Measurements from ENCODE around the gene DBH.

DNA sequence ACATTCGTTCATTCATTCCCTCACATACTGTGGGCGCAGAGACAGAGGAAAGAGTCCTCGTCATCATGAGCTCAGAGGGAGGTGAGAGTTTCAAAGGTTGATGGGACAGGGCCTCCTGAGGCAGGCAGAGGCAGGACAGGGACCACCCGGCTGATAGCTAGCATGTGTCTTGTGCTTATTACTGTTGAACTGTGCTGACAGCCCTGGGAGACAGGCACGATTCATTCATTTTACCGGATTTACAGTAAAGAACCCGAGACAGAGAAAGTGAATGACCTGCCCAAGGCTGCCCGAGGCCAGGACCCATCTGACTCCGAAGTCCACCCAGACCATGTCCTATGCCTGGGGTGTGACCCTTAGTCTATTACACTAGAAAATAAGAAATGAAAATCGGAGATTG is 22.1 kb upstream of the DBH start:
- TF ChIP-seq, protein P1, sequence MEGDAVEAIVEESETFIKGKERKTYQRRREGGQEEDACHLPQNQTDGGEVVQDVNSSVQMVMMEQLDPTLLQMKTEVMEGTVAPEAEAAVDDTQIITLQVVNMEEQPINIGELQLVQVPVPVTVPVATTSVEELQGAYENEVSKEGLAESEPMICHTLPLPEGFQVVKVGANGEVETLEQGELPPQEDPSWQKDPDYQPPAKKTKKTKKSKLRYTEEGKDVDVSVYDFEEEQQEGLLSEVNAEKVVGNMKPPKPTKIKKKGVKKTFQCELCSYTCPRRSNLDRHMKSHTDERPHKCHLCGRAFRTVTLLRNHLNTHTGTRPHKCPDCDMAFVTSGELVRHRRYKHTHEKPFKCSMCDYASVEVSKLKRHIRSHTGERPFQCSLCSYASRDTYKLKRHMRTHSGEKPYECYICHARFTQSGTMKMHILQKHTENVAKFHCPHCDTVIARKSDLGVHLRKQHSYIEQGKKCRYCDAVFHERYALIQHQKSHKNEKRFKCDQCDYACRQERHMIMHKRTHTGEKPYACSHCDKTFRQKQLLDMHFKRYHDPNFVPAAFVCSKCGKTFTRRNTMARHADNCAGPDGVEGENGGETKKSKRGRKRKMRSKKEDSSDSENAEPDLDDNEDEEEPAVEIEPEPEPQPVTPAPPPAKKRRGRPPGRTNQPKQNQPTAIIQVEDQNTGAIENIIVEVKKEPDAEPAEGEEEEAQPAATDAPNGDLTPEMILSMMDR (IDR thresholded peaks at IDR 0.05; ENCODE audit: low read depth, low read length, poor library complexity, severe bottlenecking), result no peak
- no peak for TF ChIP-seq EZH2phosphoT487 (IDR thresholded peaks at IDR 0.05; ENCODE audit: borderline replicate concordance, low read length)
